Islet precursor cell (in vitro differentiated cells): ENCODE data around the gene C17orf114.
"Not testable (repeated sequence)": the region's sequence is repeated elsewhere in the genome, so short reads cannot be mapped to it uniquely, and the experiment has no call there.

ENCODE experiments used
- DNase-seq: peaks from one replicate; pipeline ENCODE4 v3.0.0-alpha.2; 2018

Gene C17orf114

GRCh38 chr17:4802228-4802627 is at the start of gene C17orf114:
Gene C17orf114, minus strand, starts transcription at chr17:4802328.
- no peak for DNase-seq

GRCh38 chr17:4851084-4851483 is 49.0 kb upstream of the C17orf114 start:
- no peak for DNase-seq

- peak; percentile 86 for DNase-seq
These were observed 48.1 kb upstream of the C17orf114 start for GRCh38 chr17:4850246-4850645.

GRCh38 chr17:4849011-4849536 is 46.9 kb upstream of the C17orf114 start:
- DNase-seq: peak; percentile 96

- no peak for DNase-seq
These were observed 44.7 kb upstream of the C17orf114 start for GRCh38 chr17:4846635-4847390.

GRCh38 chr17:4845118-4845517 is 43.0 kb upstream of the C17orf114 start:
- no peak for DNase-seq

GRCh38 chr17:4843321-4844000 is 41.3 kb upstream of the C17orf114 start:
- no peak for DNase-seq

- DNase-seq: no peak
These were observed 40.2 kb upstream of the C17orf114 start for GRCh38 chr17:4842376-4842775.

GRCh38 chr17:4840893-4841242 is 38.7 kb upstream of the C17orf114 start:
- no peak for DNase-seq

GRCh38 chr17:4839965-4840892 is 38.1 kb upstream of the C17orf114 start:
- no peak for DNase-seq

GRCh38 chr17:4839221-4839620 is 37.1 kb upstream of the C17orf114 start:
- DNase-seq: no peak

GRCh38 chr17:4838309-4838785 is 36.2 kb upstream of the C17orf114 start:
- DNase-seq: no peak

GRCh38 chr17:4837471-4838308 is 35.6 kb upstream of the C17orf114 start:
- DNase-seq: no peak

- DNase-seq: no peak
These were observed 34.1 kb upstream of the C17orf114 start for GRCh38 chr17:4836221-4836620.

- no peak for DNase-seq
These were observed 32.5 kb upstream of the C17orf114 start for GRCh38 chr17:4834681-4835020.

GRCh38 chr17:4833941-4834680 is 32.0 kb upstream of the C17orf114 start:
- peak; percentile 77 for DNase-seq

- DNase-seq: peak; percentile 97
These were observed 31.2 kb upstream of the C17orf114 start, which contains the start of gene MINK1 for GRCh38 chr17:4833178-4833940. Gene MINK1, plus strand, starts transcription at chr17:4833340. Its CDS starts 244 bp downstream, at chr17:4833584.

- DNase-seq: not testable (repeated sequence)
These were observed 30.7 kb upstream of the C17orf114 start for GRCh38 chr17:4832829-4833177.

GRCh38 chr17:4827399-4827798 is 25.3 kb upstream of the C17orf114 start:
- DNase-seq: no peak

GRCh38 chr17:4823373-4824089 is 21.4 kb upstream of the C17orf114 start:
- no peak for DNase-seq
